ENCODE data around the gene ARHGAP21.

DNA sequence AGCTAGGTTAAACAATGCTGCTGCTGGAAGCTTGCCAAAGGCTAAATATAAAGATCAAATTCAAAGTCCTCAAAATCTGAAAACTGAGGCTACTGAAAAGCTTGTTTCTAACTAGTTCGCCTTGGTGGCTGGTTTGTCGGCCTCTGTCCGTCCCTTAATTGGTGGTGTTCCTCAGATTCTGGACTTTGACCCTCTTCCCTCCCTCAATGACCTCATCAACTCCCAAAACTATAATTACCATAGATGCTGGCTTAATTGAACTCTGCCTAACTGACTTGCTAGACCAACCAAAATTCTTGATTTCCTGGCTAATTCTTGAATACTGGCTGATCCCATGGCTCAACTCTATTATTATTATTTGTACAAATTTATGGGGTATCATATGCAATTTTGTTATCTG is 15.6 kb downstream of the ARHGAP21 start:
- TF ChIP-seq, protein P1, sequence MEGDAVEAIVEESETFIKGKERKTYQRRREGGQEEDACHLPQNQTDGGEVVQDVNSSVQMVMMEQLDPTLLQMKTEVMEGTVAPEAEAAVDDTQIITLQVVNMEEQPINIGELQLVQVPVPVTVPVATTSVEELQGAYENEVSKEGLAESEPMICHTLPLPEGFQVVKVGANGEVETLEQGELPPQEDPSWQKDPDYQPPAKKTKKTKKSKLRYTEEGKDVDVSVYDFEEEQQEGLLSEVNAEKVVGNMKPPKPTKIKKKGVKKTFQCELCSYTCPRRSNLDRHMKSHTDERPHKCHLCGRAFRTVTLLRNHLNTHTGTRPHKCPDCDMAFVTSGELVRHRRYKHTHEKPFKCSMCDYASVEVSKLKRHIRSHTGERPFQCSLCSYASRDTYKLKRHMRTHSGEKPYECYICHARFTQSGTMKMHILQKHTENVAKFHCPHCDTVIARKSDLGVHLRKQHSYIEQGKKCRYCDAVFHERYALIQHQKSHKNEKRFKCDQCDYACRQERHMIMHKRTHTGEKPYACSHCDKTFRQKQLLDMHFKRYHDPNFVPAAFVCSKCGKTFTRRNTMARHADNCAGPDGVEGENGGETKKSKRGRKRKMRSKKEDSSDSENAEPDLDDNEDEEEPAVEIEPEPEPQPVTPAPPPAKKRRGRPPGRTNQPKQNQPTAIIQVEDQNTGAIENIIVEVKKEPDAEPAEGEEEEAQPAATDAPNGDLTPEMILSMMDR (IDR thresholded peaks at IDR 0.05; ENCODE audit: low read length): no peak
- TF ChIP-seq EZH2 (optimal IDR thresholded peaks at IDR 0.05; ENCODE audit: low read depth, low read length): no peak

All from MM.1S (cell line).